Activated naive CD8-positive, alpha-beta T cell treated with anti-CD3 and anti-CD28 coated beads for 36 hours (primary cell): ENCODE measurements around the gene RS1. TPM values are rescaled to one million over a fixed set of nuclear protein-coding genes. Genes with fewer than 3 reads are reported as not detected.

Experiments
- DNase-seq: peaks from one replicate; pipeline ENCODE4 v3.0.0; 2021
- H3K27ac Mint-ChIP-seq: one replicate; pipeline ENCODE4 v1.8.0; 2022; ENCODE audit warnings: mild to moderate bottlenecking, moderate library complexity, mixed read lengths
- H3K27me3 Mint-ChIP-seq: one replicate; pipeline ENCODE4 v1.8.0; 2022; ENCODE audit warnings: mild to moderate bottlenecking, mixed read lengths
- H3K36me3 Mint-ChIP-seq: one replicate; pipeline ENCODE4 v1.8.0; 2021; ENCODE audit warnings: mild to moderate bottlenecking, mixed read lengths
- H3K4me1 Mint-ChIP-seq: one replicate; pipeline ENCODE4 v1.8.0; 2021; ENCODE audit warnings: mixed read lengths
- H3K4me3 Mint-ChIP-seq: one replicate; pipeline ENCODE4 v1.8.0; 2022; ENCODE audit warnings: mild to moderate bottlenecking, moderate library complexity, mixed read lengths
- H3K9me3 Mint-ChIP-seq: one replicate; pipeline ENCODE4 v1.8.0; 2022; ENCODE audit warnings: mixed read lengths
- total RNA-seq, 2 experiments: library from RNA; stranded (reverse); gene quantifications; one replicate each; pipeline ENCODE4 v1.2.3, GENCODE V29; 2021

Gene RS1
- total RNA-seq, 2 experiments from 2014 or later, result not detected

- no peak overlapping the region for H3K27ac Mint-ChIP-seq
- no peaks in the 10 kb centered on the region for H3K27me3 Mint-ChIP-seq
- no peak overlapping the region for H3K4me3 Mint-ChIP-seq
- H3K9me3 Mint-ChIP-seq, result no peaks in the 10 kb centered on the region
- DNase-seq, result no peak
- no peaks in the 10 kb centered on the region for H3K4me1 Mint-ChIP-seq
- no peaks in the 10 kb centered on the region for H3K36me3 Mint-ChIP-seq
Measured at GRCh38 chrX:18643853-18644252, 28.1 kb downstream of the RS1 start.

DNA sequence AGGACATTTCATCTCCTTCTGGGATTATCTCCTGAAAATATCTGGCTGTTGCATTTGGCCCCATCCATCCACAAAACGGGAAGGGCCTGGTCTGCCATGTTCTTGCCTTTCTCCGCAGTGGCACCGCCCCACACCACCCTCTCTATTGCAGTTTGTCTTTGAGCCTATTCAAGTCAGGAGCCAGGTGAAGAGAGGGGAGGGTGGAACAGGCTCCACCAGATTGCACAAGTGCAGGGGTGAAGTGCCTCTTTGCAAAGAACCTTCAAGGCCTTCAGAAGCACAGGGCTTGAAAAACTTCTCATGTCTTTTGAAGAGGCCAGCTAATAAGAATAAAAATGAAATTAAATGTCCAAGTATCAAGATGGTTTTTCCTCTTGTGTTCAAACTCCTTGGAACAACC is 28.7 kb downstream of the RS1 start:
- no peak overlapping the region for H3K27ac Mint-ChIP-seq
- no peak overlapping the region for H3K4me3 Mint-ChIP-seq
- no peaks in the 10 kb centered on the region for H3K9me3 Mint-ChIP-seq
- no peaks in the 10 kb centered on the region for H3K36me3 Mint-ChIP-seq
- H3K27me3 Mint-ChIP-seq, result no peaks in the 10 kb centered on the region
- no peaks in the 10 kb centered on the region for H3K4me1 Mint-ChIP-seq
- no peak for DNase-seq

DNA sequence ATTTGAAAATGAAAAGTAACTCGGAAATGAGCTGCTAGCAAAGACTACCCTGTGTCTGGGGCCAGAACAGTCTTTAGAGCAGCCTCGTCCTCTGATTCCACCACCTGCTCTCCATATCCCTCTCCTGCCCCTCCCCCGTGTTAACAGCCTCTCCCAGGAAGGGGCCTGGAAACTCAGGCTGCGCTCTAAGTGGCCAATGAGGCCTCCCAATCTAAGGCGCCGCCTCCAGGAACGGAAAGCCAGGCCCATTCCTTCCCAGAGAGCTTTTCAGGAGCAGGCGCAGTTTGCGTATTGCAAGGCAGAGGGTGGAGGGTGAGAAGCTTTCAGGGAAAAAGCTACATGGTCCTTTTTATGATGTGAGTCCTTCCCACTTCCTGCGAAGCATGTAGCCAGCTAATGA is 31.2 kb downstream of the RS1 start:
- no peaks in the 10 kb centered on the region for H3K36me3 Mint-ChIP-seq
- no peak for DNase-seq
- no peaks in the 10 kb centered on the region for H3K27me3 Mint-ChIP-seq
- H3K27ac Mint-ChIP-seq, result no peak overlapping the region
- H3K4me3 Mint-ChIP-seq, result no peak overlapping the region
- H3K4me1 Mint-ChIP-seq, result no peaks in the 10 kb centered on the region
- no peaks in the 10 kb centered on the region for H3K9me3 Mint-ChIP-seq

DNA sequence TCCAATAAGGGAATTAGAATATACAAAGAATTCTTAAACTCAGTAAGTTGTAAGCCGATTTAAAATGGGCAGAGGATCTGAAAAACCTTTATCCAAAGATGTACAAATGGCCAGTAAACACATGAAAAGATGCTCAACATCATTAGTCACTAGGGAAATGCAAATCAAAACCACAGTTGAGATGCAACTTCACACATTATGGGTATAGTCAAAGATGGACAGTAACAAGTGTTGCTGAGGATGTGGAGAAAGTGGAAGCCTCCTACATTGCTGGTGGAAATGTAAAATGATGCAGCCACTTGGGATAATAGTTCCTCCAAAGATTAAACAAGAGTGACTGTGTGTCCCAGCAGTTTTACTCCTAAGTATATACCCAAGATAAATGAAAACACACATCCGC is 32.6 kb downstream of the RS1 start:
- Mint-ChIP-seq H3K9me3 (no peaks in the 10 kb centered on the region), H3K27ac (no peak overlapping the region), H3K4me1 (no peaks in the 10 kb centered on the region), H3K27me3 (no peaks in the 10 kb centered on the region), H3K4me3 (no peak overlapping the region), H3K36me3 (peaks cover 2% of the 10 kb centered on the region)
- no peak for DNase-seq

- no peak overlapping the region for H3K4me3 Mint-ChIP-seq
Measured at GRCh38 chrX:18638398-18638797, 33.5 kb downstream of the RS1 start.

DNA sequence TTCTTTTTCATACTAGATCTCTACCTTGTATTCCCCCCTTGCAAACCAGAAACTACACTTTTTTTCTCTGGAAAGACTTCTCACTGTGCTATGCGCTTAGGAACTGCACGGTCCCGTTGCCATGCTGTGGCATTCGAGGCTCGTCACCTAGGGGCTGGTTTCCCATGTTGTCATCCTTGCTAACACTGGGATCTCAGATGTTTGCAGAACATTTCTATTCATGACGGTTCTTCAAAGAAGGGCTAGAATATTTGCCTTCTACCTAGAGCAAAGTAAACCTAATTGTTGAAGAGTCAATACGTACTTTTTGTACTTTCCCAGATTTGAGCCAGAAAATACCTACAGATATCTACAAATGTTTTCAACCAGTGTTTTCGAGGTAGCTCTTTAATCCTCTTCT is 41.0 kb downstream of the RS1 start:
- H3K36me3 Mint-ChIP-seq, result peaks cover 4% of the 10 kb centered on the region
- no peak overlapping the region for H3K4me3 Mint-ChIP-seq
- H3K27me3 Mint-ChIP-seq, result no peaks in the 10 kb centered on the region
- H3K27ac Mint-ChIP-seq, result no peak overlapping the region
- H3K9me3 Mint-ChIP-seq, result no peaks in the 10 kb centered on the region
- no peaks in the 10 kb centered on the region for H3K4me1 Mint-ChIP-seq
- DNase-seq, result no peak

More at GRCh38 chrX:18638398-18638797, 33.5 kb downstream of the RS1 start:
- peaks cover 2% of the 10 kb centered on the region for H3K36me3 Mint-ChIP-seq
- DNase-seq, result no peak
- H3K27me3 Mint-ChIP-seq, result no peaks in the 10 kb centered on the region
- no peaks in the 10 kb centered on the region for H3K4me1 Mint-ChIP-seq
- no peak overlapping the region for H3K27ac Mint-ChIP-seq
- no peaks in the 10 kb centered on the region for H3K9me3 Mint-ChIP-seq

GRCh38 chrX:18624599-18624998 is 47.3 kb downstream of the RS1 start:
- H3K4me1 Mint-ChIP-seq, result no peaks in the 10 kb centered on the region
- H3K36me3 Mint-ChIP-seq, result peaks cover 2% of the 10 kb centered on the region
- DNase-seq, result no peak
- no peaks in the 10 kb centered on the region for H3K9me3 Mint-ChIP-seq
- no peak overlapping the region for H3K27ac Mint-ChIP-seq
- no peaks in the 10 kb centered on the region for H3K27me3 Mint-ChIP-seq
- H3K4me3 Mint-ChIP-seq, result no peak overlapping the region

- H3K9me3 Mint-ChIP-seq, result no peaks in the 10 kb centered on the region
- no peak for DNase-seq
- no peak overlapping the region for H3K27ac Mint-ChIP-seq
- H3K4me3 Mint-ChIP-seq, result no peak overlapping the region
- no peaks in the 10 kb centered on the region for H3K36me3 Mint-ChIP-seq
- no peaks in the 10 kb centered on the region for H3K4me1 Mint-ChIP-seq
- H3K27me3 Mint-ChIP-seq, result no peaks in the 10 kb centered on the region
Measured at GRCh38 chrX:18620349-18620748, 51.6 kb downstream of the RS1 start.

DNA sequence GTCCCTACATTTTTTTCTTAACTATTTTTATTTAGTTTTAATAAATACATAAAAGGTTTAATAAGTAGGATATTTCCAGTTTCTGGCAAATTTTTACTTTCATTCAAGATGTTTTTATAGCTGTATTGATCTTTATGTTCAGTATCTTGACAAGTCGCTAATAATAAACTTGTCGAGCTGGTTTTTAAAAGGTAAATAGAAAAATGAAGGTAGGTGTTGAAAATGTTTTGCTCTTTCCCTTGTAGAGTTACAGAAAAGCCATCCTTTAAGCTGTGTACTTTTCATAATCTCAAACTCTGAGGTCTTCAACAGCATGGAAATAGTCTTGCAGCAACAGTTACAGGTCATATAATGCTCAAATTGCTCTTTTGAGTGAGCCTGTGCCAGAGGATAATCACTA is 52.6 kb downstream of the RS1 start:
- Mint-ChIP-seq H3K4me3 (no peak overlapping the region), H3K27me3 (no peaks in the 10 kb centered on the region), H3K27ac (no peak overlapping the region)

DNA sequence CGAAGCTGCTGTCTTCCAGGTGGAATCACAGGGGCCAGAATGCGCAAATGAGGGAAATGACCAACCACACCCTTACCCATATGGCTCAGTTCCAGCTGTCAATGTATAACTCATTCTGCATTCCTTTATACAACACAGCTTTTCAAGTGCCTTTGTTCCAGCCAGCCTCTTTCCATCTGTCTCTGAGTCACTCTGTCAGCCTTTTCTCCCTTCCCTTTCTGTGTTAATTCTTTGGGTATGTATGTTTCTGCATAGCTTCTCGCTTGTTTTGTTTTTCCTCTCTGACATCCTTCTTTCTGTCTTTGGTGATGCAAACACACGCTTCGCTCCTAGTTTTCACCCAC is 54.5 kb downstream of the RS1 start:
- no peaks in the 10 kb centered on the region for H3K9me3 Mint-ChIP-seq
- no peaks in the 10 kb centered on the region for H3K36me3 Mint-ChIP-seq
- H3K4me1 Mint-ChIP-seq, result no peaks in the 10 kb centered on the region
- no peaks in the 10 kb centered on the region for H3K27me3 Mint-ChIP-seq
- DNase-seq, result no peak
- H3K27ac Mint-ChIP-seq, result no peak overlapping the region
- H3K4me3 Mint-ChIP-seq, result no peak overlapping the region

More for the DNA sequence above, 52.6 kb downstream of the RS1 start:
- Mint-ChIP-seq H3K4me1 (no peaks in the 10 kb centered on the region), H3K9me3 (no peaks in the 10 kb centered on the region), H3K36me3 (no peaks in the 10 kb centered on the region)
- DNase-seq, result no peak

DNA sequence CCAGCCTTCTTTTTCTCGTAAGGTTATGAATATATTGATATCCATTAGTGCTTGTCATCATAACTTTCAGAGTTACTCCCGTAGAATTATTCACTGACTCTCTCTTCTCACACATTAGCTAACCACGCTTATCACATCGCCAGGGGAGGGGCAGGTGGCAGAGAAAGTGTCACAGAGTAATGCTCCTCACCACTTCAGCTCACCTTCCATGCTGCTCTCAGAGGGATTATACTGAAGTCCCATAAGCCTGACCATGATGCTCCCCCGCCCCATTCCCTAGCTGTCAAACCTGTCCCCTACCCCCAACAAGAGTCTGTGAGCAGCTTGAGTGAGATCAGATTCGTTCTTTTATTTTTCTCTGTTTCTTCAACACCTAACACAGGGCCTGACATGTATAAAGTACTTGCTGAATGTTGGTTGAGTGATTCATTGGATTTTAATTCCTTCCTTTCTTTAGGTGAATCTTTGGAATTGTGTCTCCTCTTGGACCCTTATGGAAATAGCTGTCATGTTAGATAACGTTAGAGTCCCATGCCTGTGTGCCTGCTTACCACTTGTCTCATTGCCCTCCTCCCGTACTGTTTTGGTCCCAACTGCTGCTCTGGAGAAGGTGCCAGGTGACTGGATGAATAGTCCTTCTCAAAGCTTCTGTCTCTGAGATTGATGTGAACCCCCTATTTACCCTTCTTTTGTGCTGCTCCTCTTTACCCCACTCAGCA is 55.1 kb downstream of the RS1 start:
- no peaks in the 10 kb centered on the region for H3K27me3 Mint-ChIP-seq
- H3K36me3 Mint-ChIP-seq, result no peaks in the 10 kb centered on the region
- H3K27ac Mint-ChIP-seq, result no peak overlapping the region
- no peaks in the 10 kb centered on the region for H3K4me1 Mint-ChIP-seq
- no peak overlapping the region for H3K4me3 Mint-ChIP-seq
- no peak for DNase-seq
- no peaks in the 10 kb centered on the region for H3K9me3 Mint-ChIP-seq

- Mint-ChIP-seq H3K4me3 (no peak overlapping the region), H3K4me1 (no peaks in the 10 kb centered on the region), H3K36me3 (peaks cover 3% of the 10 kb centered on the region), H3K27ac (no peak overlapping the region), H3K27me3 (no peaks in the 10 kb centered on the region), H3K9me3 (no peaks in the 10 kb centered on the region)
- no peak for DNase-seq
Measured at GRCh38 chrX:18613930-18614639, 57.8 kb downstream of the RS1 start.

DNA sequence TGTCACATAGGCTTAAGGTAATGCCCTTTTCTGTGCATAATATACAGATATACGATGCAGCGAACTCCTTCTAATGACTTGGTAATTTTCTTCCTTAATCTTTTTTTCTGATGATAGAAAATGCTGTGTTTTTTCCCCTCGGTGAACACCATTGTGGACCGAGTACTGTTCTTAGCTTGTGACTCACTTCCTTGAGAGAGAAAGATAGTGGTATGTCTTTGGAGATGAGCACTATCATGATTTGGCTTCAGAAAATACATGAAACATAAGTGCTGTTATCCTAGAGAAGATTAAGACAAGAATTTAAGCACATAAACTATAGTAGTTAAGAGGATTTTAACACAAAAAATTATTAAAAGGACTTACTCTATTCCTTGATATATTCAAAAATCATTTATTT is 63.9 kb downstream of the RS1 start:
- Mint-ChIP-seq H3K27ac (no peak overlapping the region), H3K27me3 (no peaks in the 10 kb centered on the region)

DNA sequence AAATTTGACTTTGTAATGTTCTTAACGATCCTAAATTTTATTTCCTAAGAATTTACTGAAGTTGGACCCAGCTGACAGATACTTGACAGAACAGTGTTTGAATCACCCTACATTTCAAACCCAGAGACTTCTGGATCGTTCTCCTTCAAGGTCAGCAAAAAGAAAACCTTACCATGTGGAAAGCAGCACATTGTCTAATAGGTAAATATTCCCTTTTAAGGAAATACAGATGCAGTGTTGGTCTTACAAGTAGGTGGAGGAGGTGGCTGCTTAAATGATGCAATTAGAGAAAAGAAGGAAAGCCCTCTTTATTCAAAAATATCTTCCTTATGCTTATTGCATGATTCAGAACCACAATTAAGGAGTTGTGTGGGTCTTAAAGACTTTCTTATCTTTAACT is 73.5 kb downstream of the RS1 start:
- Mint-ChIP-seq H3K4me3 (no peak overlapping the region), H3K36me3 (no peaks in the 10 kb centered on the region), H3K27me3 (no peaks in the 10 kb centered on the region), H3K4me1 (no peaks in the 10 kb centered on the region), H3K9me3 (no peaks in the 10 kb centered on the region), H3K27ac (no peak overlapping the region)
- no peak for DNase-seq

More for the DNA sequence above, 63.9 kb downstream of the RS1 start:
- Mint-ChIP-seq H3K9me3 (no peaks in the 10 kb centered on the region), H3K4me3 (no peak overlapping the region), H3K36me3 (peaks cover 3% of the 10 kb centered on the region), H3K4me1 (no peaks in the 10 kb centered on the region)
- DNase-seq, result no peak

DNA sequence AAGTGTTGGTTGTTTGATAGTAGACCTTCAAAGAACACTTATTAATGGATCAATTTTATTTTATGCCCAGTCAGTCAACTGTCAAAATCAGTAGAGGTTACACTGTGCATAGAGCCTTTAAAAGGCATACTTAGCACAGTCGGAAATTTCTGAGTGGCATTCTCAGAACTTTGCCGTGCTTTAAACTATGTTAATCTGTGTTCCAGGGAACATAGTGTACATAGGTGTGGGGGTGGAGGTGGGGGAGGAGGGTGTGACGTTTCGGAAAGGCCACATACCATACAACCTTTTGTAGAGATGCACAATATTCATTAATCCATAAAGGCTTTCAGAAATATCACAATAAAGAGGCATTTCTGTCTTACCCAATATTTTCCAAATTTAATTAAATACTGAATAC is 75.8 kb downstream of the RS1 start:
- DNase-seq, result no peak
- Mint-ChIP-seq H3K9me3 (no peaks in the 10 kb centered on the region), H3K27me3 (no peaks in the 10 kb centered on the region), H3K4me3 (no peak overlapping the region), H3K36me3 (no peaks in the 10 kb centered on the region), H3K4me1 (no peaks in the 10 kb centered on the region), H3K27ac (no peak overlapping the region)

DNA sequence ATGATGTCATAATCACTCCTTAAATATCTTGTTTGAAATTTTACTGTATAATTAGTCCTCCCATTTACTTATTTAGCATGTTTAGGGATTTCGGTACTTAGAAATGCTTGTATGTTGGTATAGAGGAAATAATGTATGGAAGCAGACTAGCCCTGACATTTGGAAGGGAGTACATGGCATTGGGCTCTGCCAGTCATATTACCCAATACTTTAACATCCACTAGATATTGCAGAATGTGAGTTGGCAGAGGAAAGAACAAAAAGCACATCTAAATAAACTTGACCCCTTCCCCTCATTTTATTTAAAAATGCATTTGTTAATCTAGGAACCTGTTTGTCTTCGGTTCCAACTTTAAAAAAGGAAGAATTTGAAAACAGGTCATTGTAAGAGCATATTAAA is 77.8 kb downstream of the RS1 start:
- Mint-ChIP-seq H3K4me1 (no peaks in the 10 kb centered on the region), H3K4me3 (no peak overlapping the region), H3K27me3 (no peaks in the 10 kb centered on the region), H3K27ac (no peak overlapping the region), H3K9me3 (no peaks in the 10 kb centered on the region), H3K36me3 (no peaks in the 10 kb centered on the region)
- DNase-seq, result no peak
